NCI-H1105 (cell line): ENCODE data around the gene AMDHD2.
"Not testable (repeated sequence)": the region's sequence is repeated elsewhere in the genome, so short reads cannot be mapped to it uniquely, and the experiment has no call there.

Experiments
- DNase-seq: peaks from one replicate; lab custom pipeline; 2025; lab: John Stamatoyannopoulos, UW

The AMDHD2 gene

DNA sequence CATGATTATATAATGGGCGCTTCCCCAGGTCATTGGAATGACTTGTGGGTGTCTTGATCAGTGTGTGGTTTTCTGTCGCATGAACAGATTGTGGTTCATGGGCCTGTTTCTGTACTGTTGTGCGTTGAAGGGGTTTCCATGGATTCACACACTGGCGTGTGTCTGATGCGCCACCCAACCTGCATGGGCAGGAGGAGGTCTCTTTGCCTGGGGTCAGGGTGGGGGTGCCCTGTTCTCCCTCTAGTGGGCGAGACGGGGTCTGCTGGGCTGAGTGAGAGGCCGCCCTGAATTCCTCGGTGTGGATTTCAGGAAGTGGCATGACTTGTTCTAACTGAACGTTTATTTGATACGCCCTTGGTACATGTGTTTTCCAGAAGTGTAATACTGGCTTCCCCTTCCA is 60.0 kb downstream of the AMDHD2 start:
- DNase-seq: not testable (repeated sequence)

DNA sequence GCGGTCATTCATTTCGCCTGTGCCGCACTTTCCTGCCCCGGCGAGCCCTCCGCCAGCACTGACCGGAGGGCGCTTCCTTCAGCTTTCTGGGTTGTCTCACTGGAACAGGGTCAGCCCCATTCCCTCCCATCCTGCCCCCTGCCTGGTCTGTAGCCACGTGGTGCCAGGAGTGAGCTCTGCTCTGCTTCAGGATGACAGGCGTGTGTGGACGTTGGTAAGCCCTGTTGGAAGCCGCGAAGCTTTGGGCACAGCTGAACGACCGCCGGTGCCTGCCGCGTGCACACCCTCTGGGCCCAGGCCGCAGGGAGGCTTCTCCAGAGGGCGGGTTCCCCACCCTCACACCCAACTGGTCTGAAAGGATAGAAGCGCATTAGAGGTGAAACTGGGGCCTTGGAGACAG is 60.6 kb downstream of the AMDHD2 start:
- not testable (repeated sequence) for DNase-seq
